ENCODE data around the gene TNFSF12. TPM values are rescaled to one million over a fixed set of nuclear protein-coding genes. Genes with fewer than 3 reads are reported as not detected.

TNFSF12 gene
- total RNA-seq, 1 experiment from 2014 or later: 8.1 TPM

GRCh38 chr17:7515911-7516610, 32.8 kb upstream of the TNFSF12 start:
- H3K4me3 Mint-ChIP-seq: no peak overlapping the region
- POLR2A ChIA-PET: interaction anchor here (0.6 kb wide), 1 partner anchor 164 kb away, joined by 3 read pairs; no protein-coding TSS in a partner anchor
- no peaks in the 10 kb centered on the region for H3K9me3 Mint-ChIP-seq
- H3K36me3 Mint-ChIP-seq: peaks cover 25% of the 10 kb centered on the region
- no peak for DNase-seq (ENCODE audit: low spot score)
- ATAC-seq: no peak
- 0 out of 2 replicates have a peak overlapping the region, but pooled peaks have one; percentile 34 for H3K27ac Mint-ChIP-seq
- H3K4me1 Mint-ChIP-seq: no peaks in the 10 kb centered on the region
- no peaks in the 10 kb centered on the region for H3K27me3 Mint-ChIP-seq (ENCODE audit: low read depth)
- TF ChIP-seq ZNF423 (CRISPR knock-in tag; IDR thresholded peaks at IDR 0.05): no peak
- TF ChIP-seq ZNF219 (CRISPR knock-in tag; IDR thresholded peaks at IDR 0.05; ENCODE audit: borderline replicate concordance): no peak
- TF ChIP-seq ELF4 (CRISPR knock-in tag; IDR thresholded peaks at IDR 0.05; ENCODE audit: low read depth): no peak
- no peak for TF ChIP-seq CBFB (CRISPR knock-in tag; IDR thresholded peaks at IDR 0.05; ENCODE audit: low read depth)
- no peak for TF ChIP-seq FOXP4 (CRISPR knock-in tag; IDR thresholded peaks at IDR 0.05)
- TF ChIP-seq GRHL2 (CRISPR knock-in tag; IDR thresholded peaks at IDR 0.05; ENCODE audit: insufficient replicate concordance, severe bottlenecking): no peak
- no peak for TF ChIP-seq ERG (CRISPR knock-in tag; IDR thresholded peaks at IDR 0.05)
- no peak for TF ChIP-seq ZNF532 (CRISPR knock-in tag; IDR thresholded peaks at IDR 0.05; ENCODE audit: borderline replicate concordance)
- no peak for TF ChIP-seq NFATC4 (CRISPR knock-in tag; IDR thresholded peaks at IDR 0.05)
- TF ChIP-seq PRRX2 (CRISPR knock-in tag; IDR thresholded peaks at IDR 0.05): no peak
- CTCF ChIA-PET: interaction anchor here (0.6 to 4.4 kb wide), 11 partner anchors 8 to 240 kb away, joined by 3 to 81 read pairs (median 3); partner anchors contain the start of genes PLSCR3 and TP53

GRCh38 chr17:7523033-7523432, 25.8 kb upstream of the TNFSF12 start:
- peaks cover 35% of the 10 kb centered on the region for H3K9me3 Mint-ChIP-seq
- TF ChIP-seq ATF2 (CRISPR knock-in tag; IDR thresholded peaks at IDR 0.05; ENCODE audit: borderline replicate concordance, low read depth) (no peak), TEAD1 (CRISPR knock-in tag; IDR thresholded peaks at IDR 0.05) (no peak), ZBTB43 (CRISPR knock-in tag; IDR thresholded peaks at IDR 0.05) (no peak), PRRX2 (CRISPR knock-in tag; IDR thresholded peaks at IDR 0.05) (no peak), ZNF416 (CRISPR knock-in tag; IDR thresholded peaks at IDR 0.05) (no peak), ZNF138 (CRISPR knock-in tag; conservative IDR thresholded peaks at IDR 0.05) (no peak), IRF1 (CRISPR knock-in tag; IDR thresholded peaks at IDR 0.05) (no peak), ZNF396 (CRISPR knock-in tag; IDR thresholded peaks at IDR 0.05; ENCODE audit: borderline replicate concordance) (0 out of 2 replicates have a peak, but pooled peaks have one; percentile 3), CTCF (IDR thresholded peaks at IDR 0.05) (peak; percentile 65)
- CTCF ChIA-PET: interaction anchor here (0.6 to 6.0 kb wide), 26 partner anchors 7 to 174 kb away, joined by 3 to 79 read pairs (median 4); partner anchors contain the start of genes FXR2, MPDU1, PLSCR3 and SENP3
- no peak overlapping the region for H3K4me3 Mint-ChIP-seq
- ATAC-seq: peak; percentile 100
- H3K27me3 Mint-ChIP-seq (ENCODE audit: low read depth): peaks cover 24% of the 10 kb centered on the region
- H3K4me1 Mint-ChIP-seq: peaks cover 3% of the 10 kb centered on the region
- peaks cover 14% of the 10 kb centered on the region for H3K36me3 Mint-ChIP-seq
- peak; percentile 58 for DNase-seq (ENCODE audit: low spot score)
- POLR2A ChIA-PET: interaction anchor here (1.0 kb wide), 1 partner anchor 37 kb away, joined by 5 read pairs; no protein-coding TSS in a partner anchor
- peak overlapping the region; percentile 95 for H3K27ac Mint-ChIP-seq

Measured in WTC11 (cell line).